ENCODE measurements around the gene KIF1C. TPM values are rescaled to one million over a fixed set of nuclear protein-coding genes. Genes with fewer than 3 reads are reported as not detected.
A peak's percentile ranks its signal among the peaks of the same experiment; 100 is the strongest.

KIF1C gene
- total and polyA plus RNA-seq, 2 donors (not counting 1 experiment from before 2014, with no cell fraction given) = 5.7 to 29.6 TPM

- H3K4me1 ChIP-seq (ENCODE audit: control insufficient read depth in 2 of 2, insufficient read depth in 2 of 2, low read length in 2 of 2) = peaks cover 21 to 28% of the 10 kb centered on the region in 2 donors
- peaks cover 31% of the 10 kb centered on the region for H3K4me1 Mint-ChIP-seq
- H3K79me2 ChIP-seq (ENCODE audit: control insufficient read depth, insufficient read depth, low read length) = peaks cover 6% of the 10 kb centered on the region
- no peak for TF ChIP-seq CTCF (IDR thresholded peaks at IDR 0.05)
- CTCF ChIA-PET = interaction anchor here (0.7 to 5.9 kb wide), 12 partner anchors 9 to 324 kb away, joined by 3 to 35 read pairs (median 4); partner anchors contain the start of genes INCA1, KIF1C, PFN1 and RNF167
- H2AFZ ChIP-seq (ENCODE audit: insufficient read depth, low read depth, low read length, poor library complexity, severe bottlenecking) = peak overlapping the region; percentile 96
- no peaks in the 10 kb centered on the region for H3K27me3 Mint-ChIP-seq
- POLR2A ChIA-PET = interaction anchor here (0.6 to 3.1 kb wide), 9 partner anchors 9 to 621 kb away, joined by 3 to 11 read pairs (median 6); partner anchors contain the start of genes INCA1, KIF1C, RNF167 and SLC25A11
- peak; percentile 61 for DNase-seq
- peak overlapping the region; percentile 88 for H3K9ac ChIP-seq (ENCODE audit: low read length)
- peak overlapping the region; percentile 67 to 96 (median 81) for H3K4me3 ChIP-seq (ENCODE audit: control extremely low read depth in 1 of 5, extremely low read depth in 1 of 5, insufficient read depth in 1 of 5, low read depth in 2 of 5, low read length in 4 of 5)
- intact Hi-C loops (cut with micrococcal nuclease) = loop anchor here (1.0 to 5.0 kb wide), 5 partner anchors 9 to 124 kb away; partner anchors contain the start of genes INCA1, KIF1C, SPAG7 and ZNF232
- H3K4me2 ChIP-seq (replicated peaks; ENCODE audit: low read depth, low read length, poor library complexity, severe bottlenecking) = peak overlapping the region; percentile 95
- peak overlapping the region; percentile 90 for H3K27ac Mint-ChIP-seq
- H3K36me3 ChIP-seq (replicated peaks in 1 of 2; ENCODE audit: control extremely low read depth in 1 of 2, control insufficient read depth in 1 of 2, extremely low read depth in 1 of 2, insufficient read depth in 2 of 2, low read length in 1 of 2) = peaks cover 0 to 4% of the 10 kb centered on the region in 2 experiments
- 1% methylated on average over 28 of the region's 30 CpGs for WGBS (ENCODE audit: insufficient coverage)
- peak; percentile 39 for ATAC-seq (ENCODE audit: low read depth)
- H3K9me3 Mint-ChIP-seq (ENCODE audit: insufficient read depth) = no peaks in the 10 kb centered on the region
- peak overlapping the region; percentile 84 to 90 for H3K27ac ChIP-seq (ENCODE audit: low read length in 2 of 2)
- no peaks in the 10 kb centered on the region for H3K9me3 ChIP-seq (ENCODE audit: control extremely low read depth in 1 of 3, control insufficient read depth in 2 of 3, insufficient read depth in 1 of 3, low read length in 2 of 3)
- peak overlapping the region; percentile 91 for H3K4me3 Mint-ChIP-seq
- no peaks in the 10 kb centered on the region for H4K20me1 ChIP-seq (ENCODE audit: control insufficient read depth, insufficient read depth, low read length, poor library complexity, severe bottlenecking)
- H3K27me3 ChIP-seq (replicated peaks in 1 of 4; ENCODE audit: control extremely low read depth in 1 of 4, control insufficient read depth in 3 of 4, insufficient read depth in 4 of 4, low read length in 3 of 4) = no peaks in the 10 kb centered on the region
These were observed 9.8 kb upstream of the KIF1C start for GRCh38 chr17:4987767-4988567.

- H3K27me3 Mint-ChIP-seq = no peaks in the 10 kb centered on the region
These were observed 3.6 kb upstream of the KIF1C start for GRCh38 chr17:4994081-4994595.

More at GRCh38 chr17:4994081-4994595, 3.6 kb upstream of the KIF1C start:
- Histone ChIP-seq H3K9ac (ENCODE audit: low read length) (no peak overlapping the region), H3K27me3 (replicated peaks in 1 of 4; ENCODE audit: control extremely low read depth in 1 of 4, control insufficient read depth in 3 of 4, insufficient read depth in 4 of 4, low read length in 3 of 4) (peaks cover 0 to 13% (median 2%) of the 10 kb centered on the region in 4 experiments), H3K4me3 (ENCODE audit: control extremely low read depth in 1 of 5, extremely low read depth in 1 of 5, insufficient read depth in 1 of 5, low read depth in 2 of 5, low read length in 4 of 5) (no peak overlapping the region), H4K20me1 (ENCODE audit: control insufficient read depth, insufficient read depth, low read length, poor library complexity, severe bottlenecking) (no peaks in the 10 kb centered on the region), H3K36me3 (replicated peaks in 1 of 2; ENCODE audit: control extremely low read depth in 1 of 2, control insufficient read depth in 1 of 2, extremely low read depth in 1 of 2, insufficient read depth in 2 of 2, low read length in 1 of 2) (no peaks in the 10 kb centered on the region), H3K79me2 (ENCODE audit: control insufficient read depth, insufficient read depth, low read length) (no peaks in the 10 kb centered on the region), H3K4me2 (replicated peaks; ENCODE audit: low read depth, low read length, poor library complexity, severe bottlenecking) (no peak overlapping the region), H3K4me1 (ENCODE audit: control insufficient read depth in 2 of 2, insufficient read depth in 2 of 2, low read length in 2 of 2) (peaks cover 17 to 20% of the 10 kb centered on the region in 2 donors), H3K27ac (ENCODE audit: low read length in 2 of 2) (no peak overlapping the region), H2AFZ (ENCODE audit: insufficient read depth, low read depth, low read length, poor library complexity, severe bottlenecking) (no peak overlapping the region), H3K9me3 (ENCODE audit: control extremely low read depth in 1 of 3, control insufficient read depth in 2 of 3, insufficient read depth in 1 of 3, low read length in 2 of 3) (no peaks in the 10 kb centered on the region)
- ChIA-PET CTCF (interaction anchor here (1.0 to 1.4 kb wide), 2 partner anchors 16 to 68 kb away, joined by 3 to 4 read pairs; no protein-coding TSS in a partner anchor), POLR2A (interaction anchor here (0.7 kb wide), 1 partner anchor 103 kb away, joined by 8 read pairs; no protein-coding TSS in a partner anchor)
- WGBS (ENCODE audit: insufficient coverage) = 85% methylated on average over 4 of the region's 6 CpGs
- no peak overlapping the region for H3K4me3 Mint-ChIP-seq
- H3K4me1 Mint-ChIP-seq = peaks cover 18% of the 10 kb centered on the region
- TF ChIP-seq CTCF (IDR thresholded peaks at IDR 0.05) (no peak), EZH2 (IDR thresholded peaks at IDR 0.05; ENCODE audit: borderline replicate concordance, insufficient read depth, low read depth, low read length, poor library complexity, severe bottlenecking) (no peak)
- intact Hi-C loops (cut with micrococcal nuclease) = no loop called here
- ATAC-seq (ENCODE audit: low read depth) = no peak
- no peaks in the 10 kb centered on the region for H3K9me3 Mint-ChIP-seq (ENCODE audit: insufficient read depth)
- H3K27ac Mint-ChIP-seq = no peak overlapping the region
- no peak for DNase-seq
